Activated CD8-positive, alpha-beta memory T cell treated with anti-CD3 and anti-CD28 coated beads for 36 hours (primary cell): ENCODE results near the gene ZDHHC18. TPM values are rescaled to one million over a fixed set of nuclear protein-coding genes. Genes with fewer than 3 reads are reported as not detected.

Source experiments
- CTCF ChIA-PET: fragments of 350-600 bp; sonication (Branson Sonifier 250); formaldehyde crosslinking; loops from one replicate; lab custom pipeline; 2021; ENCODE audit warnings: antibody characterized with exemption; lab: Charles Lee
- POLR2A ChIA-PET: fragments of 350-600 bp; sonication (Branson Sonifier 250); formaldehyde crosslinking; loops from one replicate; lab custom pipeline; 2021; ENCODE audit warnings: antibody characterized with exemption; lab: Charles Lee
- total RNA-seq, 2 experiments: library from RNA; stranded (reverse); gene quantifications; one replicate each; pipeline ENCODE4 v1.2.3, GENCODE V29; 2021

ZDHHC18 gene
- total RNA-seq, 2 experiments from 2014 or later = 61.3 to 64.4 TPM

GRCh38 chr1:26848499-26848898, 22.0 kb downstream of the ZDHHC18 start:
- ChIA-PET POLR2A (no interaction called here), CTCF (interaction anchor here (1.4 to 2.6 kb wide), 3 partner anchors 10 to 17 kb away, joined by 4 to 8 read pairs (median 8); no protein-coding TSS in a partner anchor)

GRCh38 chr1:26848941-26849774, 22.7 kb downstream of the ZDHHC18 start:
- ChIA-PET POLR2A (no interaction called here), CTCF (interaction anchor here (1.4 to 2.6 kb wide), 3 partner anchors 11 to 16 kb away, joined by 4 to 8 read pairs (median 8); no protein-coding TSS in a partner anchor)

GRCh38 chr1:26851106-26851684, 24.7 kb downstream of the ZDHHC18 start:
- ChIA-PET CTCF (interaction anchor here (0.9 to 2.6 kb wide), 4 partner anchors 12 to 40 kb away, joined by 3 to 8 read pairs (median 3); partner anchors contain the start of gene SFN), POLR2A (no interaction called here)

GRCh38 chr1:26852701-26853100, 26.2 kb downstream of the ZDHHC18 start:
- ChIA-PET POLR2A (no interaction called here), CTCF (no interaction called here)

GRCh38 chr1:26853156-26853555, 26.7 kb downstream of the ZDHHC18 start:
- ChIA-PET POLR2A (no interaction called here), CTCF (interaction anchor here (1.1 kb wide), 1 partner anchor 11 kb away, joined by 3 read pairs; no protein-coding TSS in a partner anchor)

GRCh38 chr1:26853600-26853999, 27.1 kb downstream of the ZDHHC18 start:
- ChIA-PET CTCF (interaction anchor here (0.9 to 2.1 kb wide), 3 partner anchors 12 to 31 kb away, joined by 3 to 8 read pairs (median 3); no protein-coding TSS in a partner anchor), POLR2A (no interaction called here)

- ChIA-PET POLR2A (no interaction called here), CTCF (interaction anchor here (2.1 kb wide), 1 partner anchor 11 kb away, joined by 8 read pairs; no protein-coding TSS in a partner anchor)
Measured at GRCh38 chr1:26854906-26855305, 28.4 kb downstream of the ZDHHC18 start.

GRCh38 chr1:26855636-26856035, 29.1 kb downstream of the ZDHHC18 start:
- POLR2A ChIA-PET = interaction anchor here (1.6 kb wide), 1 partner anchor 10 kb away, joined by 6 read pairs; no protein-coding TSS in a partner anchor
- CTCF ChIA-PET = interaction anchor here (0.9 to 2.1 kb wide), 2 partner anchors 10 to 46 kb away, joined by 3 to 8 read pairs; no protein-coding TSS in a partner anchor

- POLR2A ChIA-PET = interaction anchor here (1.6 kb wide), 1 partner anchor 9 kb away, joined by 6 read pairs; no protein-coding TSS in a partner anchor
Measured at GRCh38 chr1:26856181-26856580, 29.7 kb downstream of the ZDHHC18 start.

GRCh38 chr1:26856604-26857469, 30.3 kb downstream of the ZDHHC18 start:
- CTCF ChIA-PET = interaction anchor here (0.8 to 1.8 kb wide), 4 partner anchors 12 to 47 kb away, joined by 3 to 4 read pairs (median 3); no protein-coding TSS in a partner anchor

More at GRCh38 chr1:26856181-26856580, 29.7 kb downstream of the ZDHHC18 start:
- CTCF ChIA-PET = interaction anchor here (0.8 to 0.9 kb wide), 2 partner anchors 21 to 46 kb away, joined by 3 read pairs; no protein-coding TSS in a partner anchor

GRCh38 chr1:26857473-26858060, 31.1 kb downstream of the ZDHHC18 start:
- ChIA-PET POLR2A (interaction anchor here (1.1 kb wide), 1 partner anchor 27 kb away, joined by 4 read pairs; no protein-coding TSS in a partner anchor), CTCF (interaction anchor here (1.1 to 1.8 kb wide), 4 partner anchors 13 to 29 kb away, joined by 3 to 6 read pairs (median 4); no protein-coding TSS in a partner anchor)

More at GRCh38 chr1:26856604-26857469, 30.3 kb downstream of the ZDHHC18 start:
- POLR2A ChIA-PET = interaction anchor here (1.1 to 1.6 kb wide), 2 partner anchors 9 to 27 kb away, joined by 4 to 6 read pairs; no protein-coding TSS in a partner anchor

- ChIA-PET CTCF (interaction anchor here (0.8 to 1.8 kb wide), 5 partner anchors 9 to 29 kb away, joined by 3 to 6 read pairs (median 4); no protein-coding TSS in a partner anchor), POLR2A (interaction anchor here (1.1 kb wide), 1 partner anchor 26 kb away, joined by 4 read pairs; no protein-coding TSS in a partner anchor)
Measured at GRCh38 chr1:26858160-26858559, 31.7 kb downstream of the ZDHHC18 start.

GRCh38 chr1:26858891-26859640, 32.6 kb downstream of the ZDHHC18 start:
- ChIA-PET POLR2A (interaction anchor here (0.6 kb wide), 2 partner anchors 20 to 63 kb away, joined by 3 to 4 read pairs; no protein-coding TSS in a partner anchor), CTCF (interaction anchor here (0.8 to 1.8 kb wide), 6 partner anchors 9 to 48 kb away, joined by 3 to 6 read pairs (median 4); no protein-coding TSS in a partner anchor)

- CTCF ChIA-PET = interaction anchor here (1.0 kb wide), 1 partner anchor 259 kb away, joined by 3 read pairs; no protein-coding TSS in a partner anchor
Measured at GRCh38 chr1:26861286-26861701, 34.8 kb downstream of the ZDHHC18 start.

GRCh38 chr1:26861889-26862378, 35.4 kb downstream of the ZDHHC18 start:
- ChIA-PET POLR2A (no interaction called here), CTCF (interaction anchor here (0.9 to 1.0 kb wide), 2 partner anchors 13 to 260 kb away, joined by 3 to 4 read pairs; no protein-coding TSS in a partner anchor)

More at GRCh38 chr1:26861286-26861701, 34.8 kb downstream of the ZDHHC18 start:
- POLR2A ChIA-PET = no interaction called here
